C4-2B (cell line): ENCODE measurements around the gene TMX2.

ENCODE experiments used
- CTCF ChIP-seq: fragments of 450-650 bp; conservative IDR thresholded peaks from 2 replicates; pipeline ENCODE4 v1.5.1; 2017; ENCODE audit warnings: mild to moderate bottlenecking
- ZFX ChIP-seq: fragments of 450-650 bp; IDR thresholded peaks from 2 replicates; pipeline ENCODE4 v1.6.1; 2017

GRCh38 chr11:57675176-57675941 is 37.0 kb upstream of the TMX2 start:
- TF ChIP-seq CTCF (no peak), ZFX (no peak)
